DMS 273 (cell line): Measurements from ENCODE around the gene PRICKLE1.

Experiments
- DNase-seq: peaks from one replicate; lab custom pipeline; 2025; ENCODE audit not compliant: unreplicated experiment; lab: John Stamatoyannopoulos, UW

Gene PRICKLE1

GRCh38 chr12:42588524-42589464, 752 bp downstream of the PRICKLE1 start:
- DNase-seq, result peak; percentile 81

DNA sequence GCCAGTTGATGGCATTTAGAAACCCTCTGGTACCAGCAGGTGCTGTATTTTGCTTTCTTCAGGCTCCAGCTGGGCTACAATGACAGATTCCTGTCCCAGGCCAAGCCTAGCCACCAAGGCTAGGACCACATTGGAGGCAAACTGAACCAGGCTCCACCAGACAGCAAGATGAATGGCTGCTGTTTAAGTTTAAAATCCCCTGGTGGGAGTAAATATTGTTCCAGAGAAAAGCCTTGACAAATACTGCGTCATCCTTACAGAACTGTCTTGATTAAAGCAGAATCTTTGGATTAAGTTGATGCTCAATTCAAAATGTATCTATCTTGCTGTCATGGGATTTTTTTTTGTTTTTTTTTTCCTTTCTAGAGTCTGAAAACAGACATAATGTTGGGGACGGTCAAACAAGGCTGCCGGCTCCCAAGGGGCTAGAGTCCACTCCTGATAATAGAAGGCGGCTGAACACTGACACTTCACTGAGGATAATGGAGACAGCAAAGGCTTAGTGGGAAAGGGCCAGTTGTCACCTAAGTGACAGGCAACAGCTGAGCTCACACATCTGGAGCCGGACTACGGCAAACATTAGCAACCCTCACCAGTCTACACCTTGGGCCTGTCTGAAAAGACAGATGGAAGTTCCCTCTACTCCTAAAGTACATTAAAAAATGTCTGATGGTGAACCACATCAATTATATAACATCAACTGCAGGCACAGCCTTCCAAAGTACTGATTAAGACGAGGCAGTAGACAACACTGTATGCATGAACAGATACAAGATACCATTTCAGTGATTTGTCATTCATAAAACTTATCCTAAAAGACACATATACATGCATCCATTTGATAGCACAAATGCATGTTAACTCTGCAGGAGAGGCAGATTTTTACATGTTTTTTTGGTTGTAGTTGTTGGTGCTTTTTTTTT, 1.7 kb downstream of the PRICKLE1 start:
- peak; percentile 22 for DNase-seq

DNA sequence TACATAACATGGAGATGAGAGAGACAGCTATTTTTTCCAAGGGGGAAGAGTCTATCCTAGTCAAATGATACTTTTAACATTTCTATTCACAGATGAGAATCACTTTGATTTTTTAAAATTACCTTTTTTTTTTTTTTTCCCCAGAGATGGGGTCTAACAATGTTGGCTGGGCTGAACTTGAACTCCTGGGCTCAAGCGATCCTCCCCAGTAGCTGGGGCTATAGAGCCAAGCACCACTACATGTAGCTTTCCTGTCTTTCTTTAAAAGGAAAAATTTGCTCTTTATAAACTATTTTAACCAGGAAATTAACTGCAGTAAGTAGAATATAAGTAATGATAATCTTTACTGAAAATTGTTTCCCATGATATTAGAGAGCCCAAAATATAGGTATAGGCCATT, 3.3 kb downstream of the PRICKLE1 start:
- no peak for DNase-seq

GRCh38 chr12:42585841-42586216, 3.7 kb downstream of the PRICKLE1 start:
- no peak for DNase-seq

DNA sequence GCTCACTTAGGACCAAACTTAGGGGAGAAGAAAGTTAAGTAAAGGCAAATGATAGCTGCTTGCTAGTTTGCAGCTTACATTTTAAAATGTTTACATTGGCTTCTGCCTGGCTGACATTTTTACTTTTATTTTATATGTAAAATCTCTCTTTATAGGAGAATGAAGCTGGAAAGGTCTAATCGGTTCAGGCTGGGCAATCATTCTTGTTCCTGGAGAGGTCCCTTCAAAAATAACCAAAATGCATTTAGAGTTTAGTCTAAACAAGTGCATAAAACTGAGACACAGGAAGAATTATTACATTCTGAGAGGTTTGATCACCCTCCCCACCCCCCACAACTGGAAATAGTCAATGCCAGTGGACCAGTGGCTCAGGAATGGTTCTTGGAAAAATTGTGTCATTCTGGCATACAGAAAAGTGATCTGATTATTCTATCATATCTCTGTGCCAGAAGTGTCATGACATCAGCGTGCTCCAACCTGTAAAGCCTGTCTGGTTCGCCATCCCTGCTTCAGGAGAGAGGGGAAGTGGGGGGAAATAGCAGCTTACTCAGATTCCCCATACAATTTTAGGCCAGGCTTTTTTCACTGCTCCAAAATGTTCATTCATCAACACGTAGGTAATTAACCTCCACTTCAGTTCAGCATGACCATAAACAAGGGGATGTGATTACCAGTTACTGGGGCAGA, 4.2 kb downstream of the PRICKLE1 start:
- DNase-seq, result no peak

DNA sequence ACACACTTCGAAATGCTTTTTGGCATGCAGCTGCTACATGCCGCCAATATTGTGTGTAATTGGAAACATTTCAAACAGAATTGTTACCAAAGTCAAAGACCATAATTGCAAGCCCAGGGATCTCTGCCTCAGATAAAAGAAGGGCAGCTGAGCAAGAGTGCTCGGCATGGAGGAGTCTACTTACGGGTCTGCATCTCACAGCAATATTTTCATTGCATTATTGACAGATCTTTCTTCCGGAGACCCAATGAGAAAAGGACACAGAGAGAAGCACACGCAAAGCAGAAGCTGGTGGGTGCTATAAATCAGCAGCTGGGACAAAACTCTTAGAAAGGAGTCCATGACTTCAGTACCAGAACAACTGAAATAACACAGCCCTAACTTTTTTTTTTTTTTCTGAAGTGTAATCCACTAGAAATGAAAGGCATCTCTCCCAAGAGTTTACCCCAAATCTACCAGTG, 4.9 kb downstream of the PRICKLE1 start:
- DNase-seq, result peak; percentile 30

- DNase-seq, result no peak
Measured at GRCh38 chr12:42583016-42583415, 6.5 kb downstream of the PRICKLE1 start.

DNA sequence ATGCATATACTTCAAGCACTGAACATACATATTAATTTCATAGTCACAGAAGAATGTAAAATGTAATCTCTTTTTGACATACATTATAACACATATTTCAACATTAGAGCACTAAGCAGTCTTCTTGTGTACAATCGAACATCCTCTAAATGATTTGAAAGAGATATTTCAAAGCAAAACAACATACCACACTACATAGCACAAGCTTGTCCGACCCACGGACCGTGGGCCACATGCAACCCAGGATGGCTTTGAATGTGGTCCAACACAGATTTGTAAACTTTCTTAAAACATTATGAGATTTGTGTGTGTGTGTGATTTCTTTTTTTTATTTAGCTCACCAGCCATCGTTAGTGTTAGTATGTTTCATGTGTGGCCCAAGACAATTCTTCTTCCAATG, 7.0 kb downstream of the PRICKLE1 start:
- DNase-seq, result no peak

DNA sequence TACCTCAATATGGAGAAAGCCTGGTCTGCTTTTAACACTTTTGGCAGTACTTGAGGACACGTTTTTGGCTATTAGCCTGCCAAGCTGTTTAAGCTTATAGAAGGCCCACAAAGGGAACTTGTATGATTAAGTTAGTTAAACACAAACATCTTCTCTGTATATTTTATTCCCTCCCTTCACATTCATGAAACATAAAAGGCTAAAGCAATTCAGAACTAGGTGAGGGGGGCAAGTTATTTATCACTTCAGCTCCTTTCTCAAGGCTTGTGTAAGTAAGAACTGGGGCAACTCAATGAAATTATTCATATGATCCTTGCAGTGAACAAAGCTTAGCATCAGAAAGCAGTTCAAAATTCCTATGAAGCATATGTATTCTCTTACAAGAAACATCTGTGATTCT, 7.5 kb downstream of the PRICKLE1 start:
- DNase-seq, result peak; percentile 42

- no peak for DNase-seq
Measured at GRCh38 chr12:42576374-42576773, 13.2 kb downstream of the PRICKLE1 start.

DNA sequence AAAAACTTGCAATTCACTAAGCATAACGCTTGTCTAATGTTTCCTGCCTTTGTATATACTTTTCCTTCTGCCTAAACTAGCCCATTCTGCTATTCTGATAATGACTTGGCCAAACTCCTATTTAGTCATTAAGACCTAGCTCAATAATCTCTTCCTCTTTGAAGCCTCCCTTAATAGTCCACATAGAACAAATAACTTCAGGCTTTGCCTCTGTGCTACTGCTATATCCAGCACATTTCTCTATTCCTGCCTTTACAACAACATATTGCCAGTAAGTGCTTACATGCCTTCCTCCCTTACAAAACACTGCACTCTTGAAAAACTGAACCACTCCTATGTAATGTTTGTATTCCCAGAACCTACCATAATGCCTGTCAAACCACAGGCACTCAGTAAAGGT, 13.8 kb downstream of the PRICKLE1 start:
- DNase-seq, result no peak

DNA sequence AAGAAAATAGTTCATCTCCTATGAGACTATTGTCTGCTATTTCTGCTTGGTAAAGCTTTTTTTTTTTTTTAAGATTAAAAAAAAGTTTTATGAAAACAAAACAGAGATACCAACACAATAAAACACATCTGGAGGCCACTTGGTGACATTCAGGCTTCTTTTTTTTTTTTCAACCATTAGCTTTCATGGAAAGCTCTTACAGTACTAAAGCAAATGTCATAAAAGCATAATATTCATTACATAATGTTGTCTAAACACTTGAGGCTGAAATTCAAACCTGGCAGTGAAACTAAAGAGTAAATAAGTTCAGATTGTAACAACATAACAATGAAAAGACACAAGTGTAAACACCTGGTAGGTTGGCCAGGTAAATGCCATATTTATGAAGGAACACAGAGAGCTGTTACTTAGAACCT, 14.7 kb downstream of the PRICKLE1 start:
- no peak for DNase-seq

GRCh38 chr12:42571327-42572009, 18.1 kb downstream of the PRICKLE1 start:
- DNase-seq, result no peak

- no peak for DNase-seq
Measured at GRCh38 chr12:42570076-42570475, 19.5 kb downstream of the PRICKLE1 start.

DNA sequence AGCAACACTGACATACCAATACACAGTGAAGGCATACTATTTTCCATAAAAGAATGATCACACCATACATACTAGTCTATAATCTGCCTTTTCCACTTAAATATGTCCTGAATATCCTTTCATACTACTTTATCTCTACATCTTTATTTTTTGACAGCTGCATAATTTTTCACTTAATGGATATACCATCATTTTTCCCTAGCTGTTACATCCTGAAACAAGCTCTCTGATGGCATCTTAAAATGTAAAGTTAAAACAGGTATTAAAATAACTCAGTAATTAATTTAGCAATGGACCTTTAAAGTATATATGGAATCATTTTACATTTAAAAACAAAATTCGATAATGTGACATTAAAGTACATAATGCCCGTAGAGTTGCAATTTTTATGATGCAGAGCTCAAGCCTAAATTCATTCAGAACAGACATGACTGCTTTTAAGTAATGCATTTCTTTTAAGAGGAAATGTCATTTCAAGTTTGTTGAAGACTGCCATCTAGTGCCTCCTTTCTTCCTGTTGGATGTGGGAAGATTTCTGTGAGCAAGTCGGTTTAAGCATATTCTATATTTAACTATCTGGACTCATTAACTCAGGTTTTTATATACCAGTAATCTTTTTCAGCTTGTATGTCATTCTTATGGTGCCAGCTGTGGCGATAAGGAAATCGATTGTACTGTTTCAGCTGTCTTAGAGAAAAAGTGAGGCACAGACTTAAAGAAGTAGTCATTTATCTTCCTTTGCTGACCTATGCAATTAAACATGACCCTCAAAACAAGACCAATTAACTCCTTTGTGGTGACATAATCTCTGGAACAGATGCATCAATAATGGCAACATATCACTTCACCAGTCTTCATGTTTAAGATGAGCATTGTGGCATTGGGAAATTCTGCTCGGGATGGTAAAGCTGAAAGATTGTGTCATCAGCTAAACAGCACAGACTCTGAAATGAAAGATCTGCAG, 20.3 kb downstream of the PRICKLE1 start:
- DNase-seq, result peak; percentile 68

DNA sequence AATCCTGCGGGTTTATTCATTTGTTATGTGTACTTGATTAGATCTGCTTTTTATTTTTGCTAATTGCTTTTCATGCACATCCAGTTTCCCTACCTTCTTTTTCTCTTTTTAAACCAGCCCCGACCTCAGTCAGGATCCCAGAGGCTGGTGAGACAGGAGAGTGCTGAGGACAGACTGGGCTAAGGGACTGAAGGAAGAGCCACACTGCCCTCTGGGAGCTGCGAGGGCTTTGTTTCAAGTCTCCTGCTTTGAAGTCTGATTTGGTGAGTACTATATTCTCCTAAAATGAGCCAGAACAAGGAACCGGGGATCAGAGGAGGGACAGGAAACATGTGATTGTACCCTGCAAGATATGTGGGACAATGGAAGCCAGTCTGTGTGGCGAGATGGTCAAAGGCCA, 23.9 kb downstream of the PRICKLE1 start:
- DNase-seq, result no peak

GRCh38 chr12:42564996-42565395, 24.6 kb downstream of the PRICKLE1 start:
- DNase-seq, result no peak

- DNase-seq, result no peak
Measured at GRCh38 chr12:42564556-42564955, 25.0 kb downstream of the PRICKLE1 start.

DNA sequence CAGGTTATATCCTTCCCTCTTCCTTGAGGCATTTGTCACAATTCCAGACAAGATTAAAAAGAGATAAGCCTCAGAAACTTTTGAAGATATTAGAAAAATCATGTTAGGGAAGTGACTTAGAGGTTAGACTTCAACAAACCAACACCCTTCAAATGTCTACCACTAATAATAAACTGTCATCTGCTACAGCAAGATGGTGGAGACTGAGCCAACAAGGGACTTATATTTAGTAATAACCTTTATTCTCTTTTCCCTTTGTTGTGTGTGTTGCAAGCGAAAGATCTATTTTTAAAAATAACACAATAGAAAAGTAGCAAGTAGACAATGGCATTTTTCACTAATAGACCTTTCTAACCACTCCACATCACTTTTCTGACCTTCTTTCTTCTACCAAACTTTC, 28.6 kb downstream of the PRICKLE1 start:
- no peak for DNase-seq
